HFFc6 (cell line): ENCODE results near the gene TP73. TPM values are rescaled to one million over a fixed set of nuclear protein-coding genes. Genes with fewer than 3 reads are reported as not detected.
A peak's percentile ranks its signal among the peaks of the same experiment; 100 is the strongest.

Experiments
- DNase-seq: peaks from one replicate; pipeline ENCODE4 v3.0.0-alpha.2; 2018
- H3K27ac Mint-ChIP-seq: 2 replicates; pipeline ENCODE4 v1.8.0; 2020; ENCODE audit warnings: mild to moderate bottlenecking, mixed read lengths
- H3K27me3 Mint-ChIP-seq: 2 replicates; pipeline ENCODE4 v1.8.0; 2021; ENCODE audit warnings: mild to moderate bottlenecking, moderate library complexity, mixed read lengths; ENCODE audit not compliant: insufficient read depth
- H3K36me3 Mint-ChIP-seq: 2 replicates; pipeline ENCODE4 v1.8.0; 2021; ENCODE audit warnings: low read depth, mixed read lengths
- H3K4me1 Mint-ChIP-seq: 2 replicates; pipeline ENCODE4 v1.8.0; 2020; ENCODE audit warnings: low read depth, mixed read lengths
- H3K4me3 Mint-ChIP-seq: 2 replicates; pipeline ENCODE4 v1.8.0; 2020; ENCODE audit warnings: mild to moderate bottlenecking, moderate library complexity, mixed read lengths
- H3K9me3 Mint-ChIP-seq: 2 replicates; pipeline ENCODE4 v1.8.0; 2020; ENCODE audit warnings: mild to moderate bottlenecking, mixed read lengths
- total RNA-seq, 6 experiments: library from RNA; stranded (reverse); fragmentation: NEBNext Ultra II Directional; extraction: Animal tissue kit (Norgen Biotek cat#: 25700); gene quantifications; 2 replicates in 1 of 6; 3 replicates in 5 of 6; pipeline ENCODE4 v1.2.3, GENCODE V29; 2021
- TF ChIP-seq, protein P1 (sequence below): fragments of 200-600 bp; sonication (generic); IDR thresholded peaks from 2 replicates; pipeline ENCODE4 v1.5.0; 2021; ENCODE audit warnings: antibody characterized with exemption, mild to moderate bottlenecking

Gene TP73
- total RNA-seq, 6 experiments from 2014 or later: not detected

GRCh38 chr1:3702528-3702927, 50.2 kb downstream of the TP73 start:
- Mint-ChIP-seq H3K4me1 (peaks cover 4% of the 10 kb centered on the region; the same call in 1 of the 2 replicates), H3K36me3 (no peaks in the 10 kb centered on the region), H3K9me3 (no peaks in the 10 kb centered on the region), H3K27me3 (peaks cover 30% of the 10 kb centered on the region), H3K27ac (no peak overlapping the region), H3K4me3 (no peak overlapping the region)
- TF ChIP-seq, protein P1, sequence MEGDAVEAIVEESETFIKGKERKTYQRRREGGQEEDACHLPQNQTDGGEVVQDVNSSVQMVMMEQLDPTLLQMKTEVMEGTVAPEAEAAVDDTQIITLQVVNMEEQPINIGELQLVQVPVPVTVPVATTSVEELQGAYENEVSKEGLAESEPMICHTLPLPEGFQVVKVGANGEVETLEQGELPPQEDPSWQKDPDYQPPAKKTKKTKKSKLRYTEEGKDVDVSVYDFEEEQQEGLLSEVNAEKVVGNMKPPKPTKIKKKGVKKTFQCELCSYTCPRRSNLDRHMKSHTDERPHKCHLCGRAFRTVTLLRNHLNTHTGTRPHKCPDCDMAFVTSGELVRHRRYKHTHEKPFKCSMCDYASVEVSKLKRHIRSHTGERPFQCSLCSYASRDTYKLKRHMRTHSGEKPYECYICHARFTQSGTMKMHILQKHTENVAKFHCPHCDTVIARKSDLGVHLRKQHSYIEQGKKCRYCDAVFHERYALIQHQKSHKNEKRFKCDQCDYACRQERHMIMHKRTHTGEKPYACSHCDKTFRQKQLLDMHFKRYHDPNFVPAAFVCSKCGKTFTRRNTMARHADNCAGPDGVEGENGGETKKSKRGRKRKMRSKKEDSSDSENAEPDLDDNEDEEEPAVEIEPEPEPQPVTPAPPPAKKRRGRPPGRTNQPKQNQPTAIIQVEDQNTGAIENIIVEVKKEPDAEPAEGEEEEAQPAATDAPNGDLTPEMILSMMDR: no peak
- no peak for DNase-seq

DNA sequence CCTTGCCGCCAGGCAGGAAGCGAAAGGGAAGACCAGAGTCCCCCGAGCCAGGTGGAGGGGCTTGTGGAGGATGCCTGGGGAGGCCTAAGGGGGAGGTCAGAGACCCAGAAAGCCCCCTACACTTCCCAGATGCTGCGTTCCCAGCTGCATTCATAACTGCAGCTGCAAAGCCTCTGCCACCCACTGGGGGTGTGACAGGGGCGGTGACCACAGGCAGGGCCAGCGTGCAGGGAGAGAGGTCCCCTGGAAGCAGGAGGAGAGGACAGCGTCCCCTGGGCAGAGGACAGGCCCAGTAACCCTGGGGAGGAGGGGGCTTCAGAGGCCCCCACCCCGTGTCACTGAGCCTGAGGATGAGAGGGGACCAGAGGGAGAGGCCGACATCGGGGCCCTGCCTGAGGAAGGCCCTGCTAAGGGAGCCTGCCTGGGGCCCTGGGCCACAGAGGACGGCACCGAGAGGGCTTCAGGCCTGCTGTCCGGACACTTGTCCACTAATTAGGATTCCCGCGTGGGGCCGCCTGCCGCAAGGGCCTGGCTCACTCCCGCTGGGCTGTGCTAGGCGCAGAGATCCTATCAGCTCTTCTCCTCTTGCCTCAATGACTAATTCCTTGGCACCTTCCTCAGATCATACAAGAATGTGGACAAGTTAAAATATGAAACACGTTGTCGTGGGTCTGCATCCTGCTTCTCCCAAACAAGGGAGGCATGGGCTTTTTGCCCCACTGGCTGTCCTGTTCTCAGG, 50.8 kb downstream of the TP73 start:
- DNase-seq: peak; percentile 40
- Mint-ChIP-seq H3K4me3 (no peak overlapping the region), H3K27me3 (peaks cover 30% of the 10 kb centered on the region), H3K4me1 (peaks cover 4% of the 10 kb centered on the region; the same call in 1 of the 2 replicates), H3K36me3 (no peaks in the 10 kb centered on the region), H3K27ac (no peak overlapping the region), H3K9me3 (no peaks in the 10 kb centered on the region)
- TF ChIP-seq, protein P1: peak; percentile 43

GRCh38 chr1:3703786-3704371, 51.6 kb downstream of the TP73 start:
- H3K9me3 Mint-ChIP-seq: no peaks in the 10 kb centered on the region
- no peak for DNase-seq
- peaks cover 30% of the 10 kb centered on the region for H3K27me3 Mint-ChIP-seq
- TF ChIP-seq, protein P1: no peak
- no peak overlapping the region for H3K4me3 Mint-ChIP-seq
- H3K27ac Mint-ChIP-seq: no peak overlapping the region
- peaks cover 4% of the 10 kb centered on the region; the same call in 1 of the 2 replicates for H3K4me1 Mint-ChIP-seq
- H3K36me3 Mint-ChIP-seq: no peaks in the 10 kb centered on the region

- Mint-ChIP-seq H3K9me3 (no peaks in the 10 kb centered on the region), H3K27me3 (peaks cover 20% of the 10 kb centered on the region), H3K27ac (no peak overlapping the region), H3K4me3 (no peak overlapping the region), H3K36me3 (no peaks in the 10 kb centered on the region), H3K4me1 (peaks cover 4% of the 10 kb centered on the region; the same call in 1 of the 2 replicates)
- no peak for DNase-seq
- TF ChIP-seq, protein P1: no peak
Observed at GRCh38 chr1:3705341-3705950, 53.1 kb downstream of the TP73 start.

GRCh38 chr1:3706651-3707297, 54.5 kb downstream of the TP73 start:
- Mint-ChIP-seq H3K9me3 (no peaks in the 10 kb centered on the region), H3K27me3 (peaks cover 24% of the 10 kb centered on the region), H3K4me3 (no peak overlapping the region), H3K27ac (no peak overlapping the region), H3K4me1 (peaks cover 4% of the 10 kb centered on the region; the same call in 1 of the 2 replicates), H3K36me3 (no peaks in the 10 kb centered on the region)
- DNase-seq: no peak
- TF ChIP-seq, protein P1: no peak
